Adrenal gland (tissue), 12 donors: ENCODE results near the gene LRRC74A. TPM values are rescaled to one million over a fixed set of nuclear protein-coding genes. Genes with fewer than 3 reads are reported as not detected.

Source experiments
- DNase-seq, 7 donors: peaks; one replicate each; pipeline ENCODE4 v3.0.0-alpha.2; 2019 to 2020
- H3K27ac ChIP-seq, 5 donors: fragments of 200-600 bp; sonication (generic) in 4 of 5; 1 replicate in 3 of 5; 2 replicates in 2 of 5; pipeline versions ENCODE4 v1.5.1 to v1.8.0; 2016 to 2020; ENCODE audit warnings: mild to moderate bottlenecking in 1 of 5
- H3K27me3 ChIP-seq: fragments of 200-600 bp; 2 replicates; pipeline ENCODE4 v1.8.0; 2021
- H3K36me3 ChIP-seq, 2 donors: fragments of 200-600 bp; replicated peaks in 1 of 2; 1 replicate in 1 of 2; 2 replicates in 1 of 2; pipeline versions ENCODE4 v1.5.1 to v1.8.0; 2018 to 2022
- H3K4me1 ChIP-seq, 2 donors: fragments of 200-600 bp; replicated peaks in 1 of 2; 1 replicate in 1 of 2; 2 replicates in 1 of 2; pipeline versions ENCODE4 v1.5.1 to v1.8.0; 2018 to 2021
- H3K4me3 ChIP-seq, 4 donors: fragments of 200-600 bp; sonication (generic) in 3 of 4; one replicate each; pipeline ENCODE4 v1.5.1; 2016 to 2018
- H3K9me3 ChIP-seq, 3 donors: fragments of 200-600 bp; sonication (generic) in 1 of 3; replicated peaks in 1 of 3; 1 replicate in 2 of 3; 2 replicates in 1 of 3; pipeline versions ENCODE4 v1.5.1 to v1.8.0; 2016 to 2021
- CTCF ChIP-seq, 6 experiments: fragments of 450-650 bp in 4 of 6; fragments of 200-600 bp in 2 of 6; sonication (generic) in 1 of 6; IDR thresholded peaks; 1 replicate in 5 of 6; 2 replicates in 1 of 6; pipeline versions ENCODE4 v1.5.1 to v1.8.0; 2016 to 2021; ENCODE audit warnings: antibody characterized with exemption in 6 of 6, mild to moderate bottlenecking in 2 of 6, moderate library complexity in 1 of 6
- POLR2A ChIP-seq, 2 donors: fragments of 450-650 bp; IDR thresholded peaks; one replicate each; pipeline ENCODE4 v1.6.1; 2017; ENCODE audit warnings: antibody characterized with exemption in 2 of 2, mild to moderate bottlenecking in 2 of 2, moderate library complexity in 1 of 2
- WGBS, 4 donors: extraction: QIAGEN DNeasy Blood & Tissue Kit in 2 of 4; methylation state at CpG; one replicate each; pipeline versions ENCODE4 v1.1.5 to v1.1.7; 2013 to 2017; 5-methylcytosine and 5-hydroxymethylcytosine counted together
- intact Hi-C, 2 donors: fragments of 100-400 bp; cut with DNase I; formaldehyde crosslinking; loops; one replicate each; pipeline versions ENCODE4 v1.14.1 to v1.15.0; 2022 to 2023
- polyA plus RNA-seq, 3 donors: library from polyadenylated mRNA; stranded (reverse); fragments of 200-250 nt in 2 of 3; fragments of 350-450 nt in 1 of 3; fragmentation: Illumina TruSeq in 1 of 3; extraction: RNeasy Lipid Tissue Mini Kit (QIAGEN cat#74804) in 1 of 3; gene quantifications; one replicate each; pipeline ENCODE4 v1.2.3, GENCODE V29; 2013 to 2014
- total RNA-seq, 9 donors: library from RNA; depleted of rRNA in 4 of 9; stranded (reverse); fragments of >200 nt in 4 of 9; fragments of 120-200 nt in 1 of 9; fragmentation: NEBNext Ultra II Directional in 1 of 9; extraction: Animal tissue kit (Norgen Biotek cat#: 25700) in 1 of 9; gene quantifications; one replicate each; pipeline versions ENCODE4 v1.1.0 to v1.2.4, GENCODE V29; 2013 to 2023
- donor health status: healthy with polysubstance abuse.
- donor health status: Bipolar disorder and iron deficiency.
- donor health status: DM: yes; HTN: yes; CAD: no.
- donor health status: DM: no; HTN: no; CAD: no.
- donor health status: DM: no; HTN: no; CAD: no.
- donor health status: DM: yes; HTN: yes; CAD: no.

LRRC74A gene
- total and polyA plus RNA-seq, 12 donors = not detected

GRCh38 chr14:76874734-76875133, 48.5 kb downstream of the LRRC74A start:
- TF ChIP-seq CTCF (IDR thresholded peaks at IDR 0.05) = no peak
- no peak for TF ChIP-seq POLR2A (IDR thresholded peaks at IDR 0.05)
- H3K9me3 ChIP-seq = no peaks in the 10 kb centered on the region

GRCh38 chr14:76876076-76876475, 49.9 kb downstream of the LRRC74A start:
- WGBS, 4 donors = 0 to 58% (median 55%) methylated on average over 1 to 3 of the region's 3 CpGs
- Histone ChIP-seq H3K36me3 (no peaks in the 10 kb centered on the region), H3K4me3 (no peak overlapping the region), H3K4me1 (no peaks in the 10 kb centered on the region), H3K9me3 (no peaks in the 10 kb centered on the region), H3K27me3 (no peaks in the 10 kb centered on the region), H3K27ac (no peak overlapping the region)
- peak; percentile 54 to 85 (median 72) for DNase-seq
- TF ChIP-seq CTCF (IDR thresholded peaks at IDR 0.05) = peak; percentile 88 to 97 (median 96)
- TF ChIP-seq POLR2A (IDR thresholded peaks at IDR 0.05) = no peak
- intact Hi-C loops = loop anchor here (2.0 to 10.0 kb wide), 4 partner anchors 191 to 589 kb away; no protein-coding TSS in a partner anchor

More at GRCh38 chr14:76874734-76875133, 48.5 kb downstream of the LRRC74A start:
- DNase-seq = no peak
- Histone ChIP-seq H3K27me3 (no peaks in the 10 kb centered on the region), H3K36me3 (no peaks in the 10 kb centered on the region), H3K4me3 (no peak overlapping the region), H3K4me1 (no peaks in the 10 kb centered on the region), H3K27ac (no peak overlapping the region)
- intact Hi-C loops = loop anchor here (5.0 to 10.0 kb wide), 3 partner anchors 193 to 590 kb away; no protein-coding TSS in a partner anchor
- 74 to 83% (median 79%) methylated on average over 7 to 8 of the region's 8 CpGs for WGBS, 4 donors

- Histone ChIP-seq H3K4me1 (no peaks in the 10 kb centered on the region), H3K36me3 (no peaks in the 10 kb centered on the region), H3K9me3 (no peaks in the 10 kb centered on the region), H3K4me3 (no peak overlapping the region), H3K27ac (no peak overlapping the region), H3K27me3 (no peaks in the 10 kb centered on the region)
- TF ChIP-seq CTCF (IDR thresholded peaks at IDR 0.05) = no peak
- TF ChIP-seq POLR2A (IDR thresholded peaks at IDR 0.05) = no peak
- 79 to 96% (median 90%) methylated on average over 5 of the region's 5 CpGs for WGBS, 4 donors
- intact Hi-C loops = loop anchor here (2.0 to 10.0 kb wide), 4 partner anchors 189 to 587 kb away; no protein-coding TSS in a partner anchor
- no peak for DNase-seq
Observed at GRCh38 chr14:76877871-76878270, 51.7 kb downstream of the LRRC74A start.

GRCh38 chr14:76880449-76880848, 54.2 kb downstream of the LRRC74A start:
- H3K36me3 ChIP-seq = no peaks in the 10 kb centered on the region
- no peaks in the 10 kb centered on the region for H3K9me3 ChIP-seq
- intact Hi-C loops = no loop called here
- WGBS, 4 donors = 82 to 87% (median 86%) methylated on average over 3 to 4 of the region's 4 CpGs
- H3K27me3 ChIP-seq = no peaks in the 10 kb centered on the region
- DNase-seq = no peak
- TF ChIP-seq POLR2A (IDR thresholded peaks at IDR 0.05) (no peak), CTCF (IDR thresholded peaks at IDR 0.05) (no peak)
- H3K4me3 ChIP-seq = no peak overlapping the region
- H3K27ac ChIP-seq = no peak overlapping the region
- no peaks in the 10 kb centered on the region for H3K4me1 ChIP-seq
